Panc1 (cell line): Measurements from ENCODE around the gene NEO1. TPM values are rescaled to one million over a fixed set of nuclear protein-coding genes. Genes with fewer than 3 reads are reported as not detected.

Source experiments
- ATAC-seq: fragments of 200-7000 bp; cut with Tn5 transposase; 2 replicates; pipeline ENCODE4 v1.9.1; 2020; ENCODE audit warnings: mild to moderate bottlenecking, moderate library complexity
- BruUV-seq: library from RNA; stranded (reverse); fragments of 400-500 nt; replicated peaks from 2 replicates; lab custom pipeline; 2021; lab: Mats Ljungman, UMichigan
- CTCF ChIA-PET: fragments of 300-600 bp; sonication (Branson Sonifier 250); formaldehyde crosslinking; loops from one replicate; lab custom pipeline; 2022; ENCODE audit warnings: antibody characterized with exemption; lab: Charles Lee
- POLR2A ChIA-PET: fragments of 300-600 bp; sonication (Branson Sonifier 250); formaldehyde crosslinking; loops from one replicate; lab custom pipeline; 2022; ENCODE audit warnings: antibody characterized with exemption; lab: Charles Lee
- DNase-seq: peaks from one replicate; pipeline ENCODE4 v3.0.0-alpha.2; 2010; ENCODE audit warnings: low read depth, low spot score
- H3K27ac ChIP-seq: 2 replicates; pipeline ENCODE4 v1.5.1; 2011; ENCODE audit warnings: mild to moderate bottlenecking, low read length, inconsistent platforms
- H3K27me3 ChIP-seq: fragments of 200-500 bp; sonication (Bioruptor generic); 2 replicates; pipeline ENCODE4 v1.6.0; 2014; ENCODE audit warnings: low read length, inconsistent platforms; ENCODE audit not compliant: control insufficient read depth, insufficient read depth
- H3K36me3 ChIP-seq: fragments of 200-500 bp; sonication (Bioruptor generic); 2 replicates; pipeline ENCODE4 v1.5.1; 2014; ENCODE audit warnings: inconsistent platforms, mild to moderate bottlenecking, low read length, moderate library complexity; ENCODE audit not compliant: control insufficient read depth, insufficient read depth
- H3K4me1 ChIP-seq: 2 replicates; pipeline ENCODE4 v1.5.1; 2011; ENCODE audit warnings: inconsistent platforms, mild to moderate bottlenecking, low read length, moderate library complexity; ENCODE audit not compliant: control insufficient read depth, insufficient read depth
- H3K4me3 ChIP-seq, 2 experiments: 2 replicates each; pipeline ENCODE4 v1.5.1; 2011 to 2012; ENCODE audit warnings: low read depth in 2 of 2, low read length in 2 of 2, mild to moderate bottlenecking in 2 of 2, inconsistent platforms in 1 of 2, moderate library complexity in 1 of 2
- H3K9me3 ChIP-seq: fragments of 200-500 bp; sonication (Bioruptor generic); 2 replicates; pipeline ENCODE4 v1.5.1; 2014; ENCODE audit warnings: low read depth, mild to moderate bottlenecking, inconsistent platforms, low read length, moderate library complexity; ENCODE audit not compliant: control insufficient read depth, insufficient read depth
- POLR2AphosphoS5 ChIP-seq: IDR thresholded peaks from 2 replicates; pipeline ENCODE4 v1.6.1; 2012; ENCODE audit warnings: mild to moderate bottlenecking, low read depth, low read length, moderate library complexity
- REST ChIP-seq, 2 experiments: IDR thresholded peaks; 2 replicates each; pipeline ENCODE4 v1.6.1; 2011 to 2012; ENCODE audit warnings: low read depth in 2 of 2, control low read depth in 1 of 2, low read length in 1 of 2, mild to moderate bottlenecking in 1 of 2, moderate library complexity in 1 of 2; ENCODE audit not compliant: insufficient read depth in 1 of 2
- SIN3A ChIP-seq: IDR thresholded peaks from 2 replicates; pipeline ENCODE4 v1.6.1; 2012; ENCODE audit warnings: low read depth, mild to moderate bottlenecking, low read length, moderate library complexity, borderline replicate concordance; ENCODE audit not compliant: insufficient read depth
- TCF7L2 ChIP-seq: IDR thresholded peaks from 2 replicates; pipeline ENCODE4 v1.6.1; 2011; ENCODE audit warnings: mild to moderate bottlenecking, low read depth, low read length, inconsistent platforms
- in situ Hi-C: cut with HindIII; loops from 2 replicates; pipeline ENCODE4 v1.10.0; 2016; ENCODE audit warnings: low sequenced_read_pairs, low pct_unique_long_range_greater_than_20kb
- intact Hi-C: fragments of 100-400 bp; cut with micrococcal nuclease; formaldehyde crosslinking; loops from one replicate; pipeline ENCODE4 v1.10.0; 2022; ENCODE audit not compliant: unreplicated experiment
- total RNA-seq: library from RNA; stranded (reverse); gene quantifications from one replicate; pipeline ENCODE4 v1.2.1, GENCODE V29; 2021; ENCODE audit not compliant: unreplicated experiment
- TF ChIP-seq, protein P1 (sequence below): fragments of 450-650 bp; IDR thresholded peaks from 2 replicates; pipeline ENCODE4 v1.5.1; 2017; ENCODE audit warnings: mild to moderate bottlenecking

The NEO1 gene
- total RNA-seq, 1 experiment from 2014 or later = 7.5 TPM

DNA sequence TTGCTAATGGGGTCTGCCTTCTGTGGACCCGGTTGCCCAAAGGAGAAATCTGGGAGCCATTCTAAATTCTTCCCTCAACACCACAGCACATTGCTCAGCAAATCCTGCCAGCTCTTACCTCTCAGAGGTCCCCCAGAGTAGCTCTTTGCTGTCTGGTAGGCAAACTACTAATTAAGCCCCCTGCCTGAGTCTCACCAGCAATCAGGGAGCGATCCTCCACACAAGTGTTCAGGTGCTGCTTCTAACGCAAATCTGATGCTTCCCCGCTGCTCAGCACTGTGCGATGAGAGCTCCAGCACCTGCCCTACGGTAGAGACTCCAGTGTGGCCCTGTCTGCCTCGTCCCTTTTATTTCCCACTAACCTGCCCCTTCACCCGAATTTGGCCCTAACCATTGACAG is 256.0 kb downstream of the NEO1 start:
- BruUV-seq = no TSS peak
- no peaks in the 10 kb centered on the region for H3K27me3 ChIP-seq
- ChIA-PET CTCF (interaction anchor here (1.3 kb wide), 1 partner anchor 328 kb away, joined by 3 read pairs; no protein-coding TSS in a partner anchor), POLR2A (no interaction called here)
- intact Hi-C loops = loop anchor here (5.0 to 10.0 kb wide), 2 partner anchors 244 to 396 kb away; no protein-coding TSS in a partner anchor
- DNase-seq (no peak), ATAC-seq (no peak)
- H3K36me3 ChIP-seq = no peaks in the 10 kb centered on the region
- H3K4me1 ChIP-seq = no peaks in the 10 kb centered on the region
- in situ Hi-C loops = no loop called here
- H3K27ac ChIP-seq = no peak overlapping the region
- no peaks in the 10 kb centered on the region for H3K9me3 ChIP-seq
- TF ChIP-seq REST (IDR thresholded peaks at IDR 0.05; ENCODE audit: insufficient read depth in 1 of 2, low read depth in 2 of 2, low read length in 1 of 2) = no peak
- no peak for TF ChIP-seq SIN3A
- H3K4me3 ChIP-seq = no peak overlapping the region

GRCh38 chr15:73313861-73314260 is 261.6 kb downstream of the NEO1 start:
- Histone ChIP-seq H3K36me3 (no peaks in the 10 kb centered on the region), H3K27me3 (no peaks in the 10 kb centered on the region), H3K27ac (no peak overlapping the region), H3K4me1 (no peaks in the 10 kb centered on the region), H3K4me3 (no peak overlapping the region), H3K9me3 (no peaks in the 10 kb centered on the region)
- no TSS peak for BruUV-seq
- intact Hi-C loops (no loop called here), in situ Hi-C loops (no loop called here)
- TF ChIP-seq, protein P1, sequence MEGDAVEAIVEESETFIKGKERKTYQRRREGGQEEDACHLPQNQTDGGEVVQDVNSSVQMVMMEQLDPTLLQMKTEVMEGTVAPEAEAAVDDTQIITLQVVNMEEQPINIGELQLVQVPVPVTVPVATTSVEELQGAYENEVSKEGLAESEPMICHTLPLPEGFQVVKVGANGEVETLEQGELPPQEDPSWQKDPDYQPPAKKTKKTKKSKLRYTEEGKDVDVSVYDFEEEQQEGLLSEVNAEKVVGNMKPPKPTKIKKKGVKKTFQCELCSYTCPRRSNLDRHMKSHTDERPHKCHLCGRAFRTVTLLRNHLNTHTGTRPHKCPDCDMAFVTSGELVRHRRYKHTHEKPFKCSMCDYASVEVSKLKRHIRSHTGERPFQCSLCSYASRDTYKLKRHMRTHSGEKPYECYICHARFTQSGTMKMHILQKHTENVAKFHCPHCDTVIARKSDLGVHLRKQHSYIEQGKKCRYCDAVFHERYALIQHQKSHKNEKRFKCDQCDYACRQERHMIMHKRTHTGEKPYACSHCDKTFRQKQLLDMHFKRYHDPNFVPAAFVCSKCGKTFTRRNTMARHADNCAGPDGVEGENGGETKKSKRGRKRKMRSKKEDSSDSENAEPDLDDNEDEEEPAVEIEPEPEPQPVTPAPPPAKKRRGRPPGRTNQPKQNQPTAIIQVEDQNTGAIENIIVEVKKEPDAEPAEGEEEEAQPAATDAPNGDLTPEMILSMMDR = no peak
- TF ChIP-seq POLR2AphosphoS5 (no peak), REST (IDR thresholded peaks at IDR 0.05; ENCODE audit: insufficient read depth in 1 of 2, low read depth in 2 of 2, low read length in 1 of 2) (no peak), SIN3A (no peak), TCF7L2 (no peak)
- DNase-seq = no peak
- POLR2A ChIA-PET = interaction anchor here (0.6 kb wide), 1 partner anchor 55 kb away, joined by 12 read pairs; the partner anchor contains the start of gene HCN4
- CTCF ChIA-PET = no interaction called here
- no peak for ATAC-seq
